ENCODE measurements around the gene MARCKS. TPM values are rescaled to one million over a fixed set of nuclear protein-coding genes. Genes with fewer than 3 reads are reported as not detected.

MARCKS gene
- polyA plus RNA-seq, 1 donor (not counting 4 experiments of a cell fraction or from before 2014, with no cell fraction given): 50.8 TPM

DNA sequence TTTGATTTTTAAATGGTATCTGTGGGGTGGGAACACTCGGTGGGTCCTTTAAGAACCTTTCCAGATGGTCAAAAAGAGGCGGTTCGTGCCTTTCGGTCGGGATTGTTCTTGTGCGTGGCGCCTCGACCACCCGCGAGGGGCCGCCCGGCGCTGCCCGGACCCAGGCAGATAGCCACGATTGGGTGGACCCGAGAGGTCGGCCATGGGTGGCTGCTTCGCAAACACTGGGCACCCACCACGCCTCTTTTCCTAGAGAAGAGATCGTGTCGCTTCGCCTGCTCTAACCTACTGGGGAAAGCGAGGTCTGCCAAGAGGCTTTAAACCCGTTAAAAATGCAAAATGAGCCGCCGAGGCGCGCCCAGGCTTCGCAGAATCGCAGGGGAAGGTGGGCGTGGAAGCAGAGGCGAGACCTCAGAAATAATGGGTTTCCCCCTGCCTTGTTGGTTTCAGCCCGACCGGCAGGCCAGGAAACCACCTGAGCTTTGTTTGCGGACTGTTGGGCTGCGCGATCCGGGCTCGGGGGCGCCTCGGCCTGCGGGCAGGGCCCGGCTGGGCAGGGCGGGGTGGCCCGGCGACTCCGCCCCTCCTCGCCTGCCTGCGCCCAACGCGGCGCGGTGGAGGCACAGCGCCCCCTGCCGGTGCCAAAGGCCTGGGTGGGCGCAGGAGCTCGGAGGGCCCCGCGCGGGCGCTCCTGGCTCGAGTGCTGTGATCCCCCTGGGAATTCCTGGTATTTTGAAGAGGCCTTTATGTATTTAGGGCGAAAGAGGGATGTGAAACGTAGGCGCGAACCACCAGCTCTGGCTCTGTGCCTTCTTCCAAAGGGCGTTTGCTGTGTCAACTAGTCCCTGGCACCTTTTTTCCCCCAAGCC is 1.6 kb downstream of the MARCKS start:
- Histone ChIP-seq H3K36me3 (ENCODE audit: control insufficient read depth in 2 of 2, extremely low read depth in 1 of 2, insufficient read depth in 2 of 2, low read length in 2 of 2) (no peaks in the 10 kb centered on the region), H3K27me3 (ENCODE audit: control insufficient read depth, extremely low read depth, insufficient read depth, low read length) (no peaks in the 10 kb centered on the region), H4K20me1 (ENCODE audit: control insufficient read depth, extremely low read depth, insufficient read depth, low read length) (no peaks in the 10 kb centered on the region), H3K9me3 (ENCODE audit: control insufficient read depth, low read depth, low read length) (no peaks in the 10 kb centered on the region), H3K4me3 (ENCODE audit: control insufficient read depth in 2 of 3, extremely low read depth in 1 of 3, insufficient read depth in 2 of 3, low read depth in 1 of 3, low read length in 3 of 3) (peak overlapping the region; percentile 71 to 89 (median 77)), H3K9me1 (ENCODE audit: control insufficient read depth, extremely low read depth, insufficient read depth, low read length) (no peaks in the 10 kb centered on the region), H3K79me2 (ENCODE audit: control insufficient read depth, insufficient read depth, low read length) (peaks cover 52% of the 10 kb centered on the region), H2AFZ (ENCODE audit: control insufficient read depth, low read length) (no peak overlapping the region), H3K4me1 (ENCODE audit: control insufficient read depth, extremely low read depth, insufficient read depth, low read length) (peaks cover 18% of the 10 kb centered on the region), H3K4me2 (ENCODE audit: control insufficient read depth, extremely low read depth, insufficient read depth, low read depth, low read length) (peak overlapping the region; percentile 87), H3K9ac (ENCODE audit: control insufficient read depth, extremely low read depth, insufficient read depth, low read length) (peak overlapping the region; percentile 98), H3K27ac (ENCODE audit: control insufficient read depth, insufficient read depth, low read length) (peak overlapping the region; percentile 99)
- no peak for FAIRE-seq
- TF ChIP-seq CTCF (optimal IDR thresholded peaks at IDR 0.05 in 1 of 3, IDR thresholded peaks at IDR 0.05 in 1 of 3, conservative IDR thresholded peaks at IDR 0.05 in 1 of 3; ENCODE audit: extremely low read depth in 1 of 3, insufficient read depth in 2 of 3, low read length in 3 of 3) (peak; percentile 69 to 86 (median 80)), EZH2 (IDR thresholded peaks at IDR 0.05; ENCODE audit: low read length) (no peak)
- DNase-seq (ENCODE audit: low read depth, low spot score): no peak
- dilution Hi-C loops (cut with MboI; ENCODE audit: extremely low pct_ligation_motif_present, low sequenced_read_pairs): no loop called here

GRCh38 chr6:113859349-113860180 is 2.4 kb downstream of the MARCKS start:
- H3K79me2 ChIP-seq (ENCODE audit: control insufficient read depth, insufficient read depth, low read length): peaks cover 52% of the 10 kb centered on the region
- FAIRE-seq (no peak), DNase-seq (ENCODE audit: low read depth, low spot score) (no peak)
- H3K4me2 ChIP-seq (ENCODE audit: control insufficient read depth, extremely low read depth, insufficient read depth, low read depth, low read length): peak overlapping the region; percentile 87
- no peaks in the 10 kb centered on the region for H3K27me3 ChIP-seq (ENCODE audit: control insufficient read depth, extremely low read depth, insufficient read depth, low read length)
- H3K4me3 ChIP-seq (ENCODE audit: control insufficient read depth in 2 of 3, extremely low read depth in 1 of 3, insufficient read depth in 2 of 3, low read depth in 1 of 3, low read length in 3 of 3): peak overlapping the region; percentile 71 to 89 (median 77)
- H3K36me3 ChIP-seq (ENCODE audit: control insufficient read depth in 2 of 2, extremely low read depth in 1 of 2, insufficient read depth in 2 of 2, low read length in 2 of 2): no peaks in the 10 kb centered on the region
- H3K9me1 ChIP-seq (ENCODE audit: control insufficient read depth, extremely low read depth, insufficient read depth, low read length): no peaks in the 10 kb centered on the region
- dilution Hi-C loops (cut with MboI; ENCODE audit: extremely low pct_ligation_motif_present, low sequenced_read_pairs): no loop called here
- H2AFZ ChIP-seq (ENCODE audit: control insufficient read depth, low read length): no peak overlapping the region
- H3K4me1 ChIP-seq (ENCODE audit: control insufficient read depth, extremely low read depth, insufficient read depth, low read length): peaks cover 16% of the 10 kb centered on the region
- peak overlapping the region; percentile 98 for H3K9ac ChIP-seq (ENCODE audit: control insufficient read depth, extremely low read depth, insufficient read depth, low read length)
- peak overlapping the region; percentile 99 for H3K27ac ChIP-seq (ENCODE audit: control insufficient read depth, insufficient read depth, low read length)
- no peak for TF ChIP-seq CTCF (optimal IDR thresholded peaks at IDR 0.05 in 1 of 3, IDR thresholded peaks at IDR 0.05 in 1 of 3, conservative IDR thresholded peaks at IDR 0.05 in 1 of 3; ENCODE audit: extremely low read depth in 1 of 3, insufficient read depth in 2 of 3, low read length in 3 of 3)
- no peak for TF ChIP-seq EZH2 (IDR thresholded peaks at IDR 0.05; ENCODE audit: low read length)
- no peaks in the 10 kb centered on the region for H4K20me1 ChIP-seq (ENCODE audit: control insufficient read depth, extremely low read depth, insufficient read depth, low read length)
- H3K9me3 ChIP-seq (ENCODE audit: control insufficient read depth, low read depth, low read length): no peaks in the 10 kb centered on the region

Measured in keratinocyte (primary cell).